Measurements from ENCODE around the gene MNDA.

- no peak for TF ChIP-seq CTCF (IDR thresholded peaks at IDR 0.05)
- no peak for TF ChIP-seq POLR2A (IDR thresholded peaks at IDR 0.05)
Measured at GRCh38 chr1:158836038-158836437, 4.9 kb downstream of the MNDA start.
